Tibial artery (tissue), 4 donors: ENCODE measurements around the gene NDRG3.

Experiments used
- DNase-seq, 2 donors: peaks; one replicate each; pipeline ENCODE4 v3.0.0-alpha.2; 2019
- H3K27ac ChIP-seq, 2 donors: fragments of 200-600 bp; sonication (generic) in 1 of 2; 1 replicate in 1 of 2; 2 replicates in 1 of 2; pipeline ENCODE4 v1.5.1; 2018 to 2019; ENCODE audit warnings: mild to moderate bottlenecking in 1 of 2
- H3K27me3 ChIP-seq, 2 donors: fragments of 200-600 bp; sonication (generic) in 1 of 2; one replicate each; pipeline versions ENCODE4 v1.5.1 to v1.6.0; 2016 to 2019
- H3K36me3 ChIP-seq, 3 donors: fragments of 200-600 bp; sonication (generic) in 2 of 3; one replicate each; pipeline ENCODE4 v1.5.1; 2016 to 2019; ENCODE audit warnings: mild to moderate bottlenecking in 2 of 3
- H3K4me1 ChIP-seq, 4 donors: fragments of 200-600 bp; sonication (generic) in 2 of 4; 1 replicate in 3 of 4; 2 replicates in 1 of 4; pipeline ENCODE4 v1.5.1; 2016 to 2019
- H3K4me3 ChIP-seq, 2 donors: fragments of 200-600 bp; sonication (generic) in 1 of 2; 1 replicate in 1 of 2; 2 replicates in 1 of 2; pipeline ENCODE4 v1.5.1; 2018 to 2019; ENCODE audit warnings: mild to moderate bottlenecking in 2 of 2
- H3K9me3 ChIP-seq, 3 donors: fragments of 200-600 bp; sonication (generic) in 1 of 3; one replicate each; pipeline ENCODE4 v1.5.1; 2016 to 2019
- intact Hi-C: fragments of 100-400 bp; cut with DNase I; formaldehyde crosslinking; loops from one replicate; pipeline ENCODE4 v1.15.0; 2023; ENCODE audit warnings: low total_unique reads
- TF ChIP-seq, protein P1 (sequence below), 2 experiments: fragments of 200-600 bp in 1 of 2; fragments of 450-650 bp in 1 of 2; IDR thresholded peaks; one replicate each; pipeline ENCODE4 v1.5.1; 2017 to 2019; ENCODE audit warnings: antibody characterized with exemption in 2 of 2, mild to moderate bottlenecking in 1 of 2, moderate library complexity in 1 of 2

Gene NDRG3

DNA sequence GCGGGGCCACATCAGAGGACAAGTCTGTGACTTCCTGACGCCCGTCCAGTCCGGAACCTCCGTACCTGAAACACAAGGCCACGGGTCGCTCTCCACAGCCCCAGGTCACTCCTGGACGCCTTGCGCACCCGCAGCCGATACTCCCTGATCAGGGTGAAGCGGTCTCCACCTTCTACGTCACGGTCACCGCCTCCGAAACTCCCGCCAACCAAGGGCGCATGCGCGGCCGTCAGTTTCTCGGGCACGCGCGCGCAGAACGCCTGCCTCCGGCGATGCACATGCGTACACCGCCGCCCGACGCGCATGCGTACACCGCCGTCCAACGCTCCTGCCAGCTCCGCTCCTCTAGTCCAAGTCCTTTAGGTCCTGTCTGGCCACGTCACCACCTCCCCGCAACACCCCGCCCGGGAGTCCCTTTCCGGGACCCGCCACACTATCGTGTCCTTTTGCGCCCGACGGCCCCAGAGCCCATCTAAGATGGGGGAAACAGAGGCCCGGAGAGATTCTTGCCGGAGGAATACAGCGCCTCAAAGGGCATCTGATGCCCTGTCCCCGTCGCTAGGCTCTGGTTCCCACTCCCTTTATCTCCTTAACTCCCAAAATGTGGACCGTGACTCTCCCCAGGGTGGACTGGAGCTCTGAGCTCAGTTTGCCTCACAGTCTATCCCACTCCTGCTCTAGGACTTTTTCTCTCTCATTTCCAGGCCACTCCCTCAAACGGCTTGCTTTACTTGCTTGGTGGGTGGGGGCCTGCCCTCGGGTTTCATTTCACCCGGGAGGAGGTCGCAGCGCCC is 27.9 kb upstream of the NDRG3 start, which contains the start of gene DSN1:
TSS of gene DSN1 (minus strand) at position 167 of the 794 bp plus-strand sequence. CDS start 2,305 bp downstream, outside the sequence.
- H3K4me3 ChIP-seq, result peak within 1 kb of the TSS; percentile 71 to 77
- H3K27me3 ChIP-seq, result no peaks in the 10 kb centered on the region
- H3K9me3 ChIP-seq, result no peaks in the 10 kb centered on the region
- peaks cover 0 to 23% (median 15%) of the 10 kb centered on the region in 4 donors for H3K4me1 ChIP-seq
- H3K36me3 ChIP-seq, result peaks cover 0 to 5% (median 0%) of the 10 kb centered on the region in 3 donors
- DNase-seq, result peak; percentile 97 to 99
- H3K27ac ChIP-seq, result peak within 1 kb of the TSS; percentile 95 to 97
- TF ChIP-seq, protein P1, sequence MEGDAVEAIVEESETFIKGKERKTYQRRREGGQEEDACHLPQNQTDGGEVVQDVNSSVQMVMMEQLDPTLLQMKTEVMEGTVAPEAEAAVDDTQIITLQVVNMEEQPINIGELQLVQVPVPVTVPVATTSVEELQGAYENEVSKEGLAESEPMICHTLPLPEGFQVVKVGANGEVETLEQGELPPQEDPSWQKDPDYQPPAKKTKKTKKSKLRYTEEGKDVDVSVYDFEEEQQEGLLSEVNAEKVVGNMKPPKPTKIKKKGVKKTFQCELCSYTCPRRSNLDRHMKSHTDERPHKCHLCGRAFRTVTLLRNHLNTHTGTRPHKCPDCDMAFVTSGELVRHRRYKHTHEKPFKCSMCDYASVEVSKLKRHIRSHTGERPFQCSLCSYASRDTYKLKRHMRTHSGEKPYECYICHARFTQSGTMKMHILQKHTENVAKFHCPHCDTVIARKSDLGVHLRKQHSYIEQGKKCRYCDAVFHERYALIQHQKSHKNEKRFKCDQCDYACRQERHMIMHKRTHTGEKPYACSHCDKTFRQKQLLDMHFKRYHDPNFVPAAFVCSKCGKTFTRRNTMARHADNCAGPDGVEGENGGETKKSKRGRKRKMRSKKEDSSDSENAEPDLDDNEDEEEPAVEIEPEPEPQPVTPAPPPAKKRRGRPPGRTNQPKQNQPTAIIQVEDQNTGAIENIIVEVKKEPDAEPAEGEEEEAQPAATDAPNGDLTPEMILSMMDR (IDR thresholded peaks at IDR 0.05), result no peak
- intact Hi-C loops, result loop anchor here (5.0 kb wide), 1 partner anchor 89 kb away; a partner anchor contains a TSS

GRCh38 chr20:36773107-36773596 is 27.3 kb upstream of the NDRG3 start:
- peaks cover 0 to 26% (median 15%) of the 10 kb centered on the region in 4 donors for H3K4me1 ChIP-seq
- H3K4me3 ChIP-seq, result peak overlapping the region; percentile 71 to 77
- H3K9me3 ChIP-seq, result no peaks in the 10 kb centered on the region
- no peaks in the 10 kb centered on the region for H3K36me3 ChIP-seq
- no peak for DNase-seq
- H3K27me3 ChIP-seq, result no peaks in the 10 kb centered on the region
- intact Hi-C loops, result loop anchor here (5.0 kb wide), 1 partner anchor 89 kb away; a partner anchor contains a TSS
- TF ChIP-seq, protein P1 (IDR thresholded peaks at IDR 0.05), result no peak
- peak overlapping the region; percentile 95 to 97 for H3K27ac ChIP-seq

- TF ChIP-seq, protein P1 (IDR thresholded peaks at IDR 0.05), result no peak
- peaks cover 0 to 26% (median 15%) of the 10 kb centered on the region in 4 donors for H3K4me1 ChIP-seq
- peaks cover 0 to 5% (median 0%) of the 10 kb centered on the region in 3 donors for H3K36me3 ChIP-seq
- no peaks in the 10 kb centered on the region for H3K27me3 ChIP-seq
- DNase-seq, result peak in 1 of 2 donors; percentile 20
- H3K4me3 ChIP-seq, result no peak overlapping the region
- no peak overlapping the region for H3K27ac ChIP-seq
- no peaks in the 10 kb centered on the region for H3K9me3 ChIP-seq
- intact Hi-C loops, result loop anchor here (5.0 kb wide), 1 partner anchor 92 kb away; a partner anchor contains a TSS
Measured at GRCh38 chr20:36770680-36771079, 24.8 kb upstream of the NDRG3 start.

DNA sequence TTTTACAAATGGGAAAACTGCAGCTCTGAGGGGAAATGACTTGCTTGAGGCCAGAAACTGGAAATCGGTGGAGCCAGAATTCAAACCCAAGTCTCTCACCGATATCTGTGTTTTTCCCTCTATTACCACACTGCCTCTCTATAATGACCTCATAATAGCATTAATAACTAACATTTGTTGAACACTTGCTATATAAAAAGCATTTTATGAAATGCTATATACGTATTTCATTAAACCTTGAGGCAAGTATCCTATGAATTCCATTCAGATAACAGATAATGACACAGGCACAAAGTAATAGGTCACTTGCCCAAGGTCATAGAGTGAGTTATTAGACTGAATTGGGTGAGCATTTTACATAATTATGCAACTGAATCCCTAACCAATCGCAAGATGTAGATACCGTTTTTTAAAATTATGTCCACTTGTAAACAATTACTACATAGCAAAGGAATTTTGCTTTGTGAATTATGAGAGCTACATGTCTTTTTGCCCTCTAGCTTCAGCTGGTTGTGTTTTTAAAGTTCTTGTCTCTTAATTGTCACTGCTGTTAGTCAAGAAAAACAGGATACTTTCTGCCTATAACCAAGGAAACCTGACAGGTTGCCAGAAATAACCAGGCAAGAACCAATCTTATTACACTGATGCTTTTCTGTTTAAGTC is 23.0 kb upstream of the NDRG3 start:
- DNase-seq, result no peak
- H3K36me3 ChIP-seq, result peaks cover 0 to 5% (median 0%) of the 10 kb centered on the region in 3 donors
- intact Hi-C loops, result no loop called here
- H3K27ac ChIP-seq, result peak overlapping the region; percentile 21 to 43
- TF ChIP-seq, protein P1 (IDR thresholded peaks at IDR 0.05), result no peak
- no peak overlapping the region for H3K4me3 ChIP-seq
- peaks cover 0 to 16% (median 7%) of the 10 kb centered on the region in 4 donors for H3K4me1 ChIP-seq
- no peaks in the 10 kb centered on the region for H3K27me3 ChIP-seq
- no peaks in the 10 kb centered on the region for H3K9me3 ChIP-seq

DNA sequence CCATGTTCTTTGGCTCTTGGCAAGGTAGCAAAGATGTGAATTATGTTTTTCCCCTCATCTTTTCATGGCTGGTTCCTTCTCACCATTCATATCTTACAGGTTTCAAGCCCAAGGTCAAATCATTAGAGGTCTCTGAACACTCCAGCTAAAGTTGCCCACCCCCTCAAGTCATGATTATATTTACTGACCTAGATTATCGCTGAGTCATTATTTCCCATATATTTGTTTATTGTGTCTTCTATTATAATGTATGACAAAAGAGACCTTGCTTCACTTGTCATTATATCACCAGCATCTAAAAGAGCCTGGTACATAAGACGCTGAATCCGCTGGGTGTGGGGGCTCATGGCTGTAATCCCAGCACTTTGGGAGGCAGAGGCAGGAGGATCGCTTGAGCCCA is 15.2 kb upstream of the NDRG3 start:
- intact Hi-C loops, result no loop called here
- no peaks in the 10 kb centered on the region for H3K27me3 ChIP-seq
- no peaks in the 10 kb centered on the region for H3K4me1 ChIP-seq
- no peak overlapping the region for H3K27ac ChIP-seq
- H3K36me3 ChIP-seq, result peaks cover 0 to 20% (median 0%) of the 10 kb centered on the region in 3 donors
- TF ChIP-seq, protein P1 (IDR thresholded peaks at IDR 0.05), result no peak
- DNase-seq, result no peak
- H3K9me3 ChIP-seq, result no peaks in the 10 kb centered on the region
- H3K4me3 ChIP-seq, result no peak overlapping the region
